Stimulated activated CD4-positive, alpha-beta T cell treated with anti-CD3 and anti-CD28 coated beads, Interleukin-2, amount 100 ng/mL, for 4 hours (primary cell): ENCODE data around the gene ARF1.

Source experiments
- DNase-seq: peaks from one replicate; pipeline ENCODE4 v3.0.0-alpha.2; 2020; ENCODE audit warnings: low read depth

Gene ARF1

GRCh38 chr1:228148196-228148861 is 65.8 kb downstream of the ARF1 start:
- no peak for DNase-seq
